ENCODE measurements around the gene TTLL11. TPM values are rescaled to one million over a fixed set of nuclear protein-coding genes. Genes with fewer than 3 reads are reported as not detected.

The TTLL11 gene
- total and polyA plus RNA-seq, 2 of the 8 experiments (the other 6 are each of a cell fraction or from before 2014, with no cell fraction given): 0.56 to 0.80 TPM

DNA sequence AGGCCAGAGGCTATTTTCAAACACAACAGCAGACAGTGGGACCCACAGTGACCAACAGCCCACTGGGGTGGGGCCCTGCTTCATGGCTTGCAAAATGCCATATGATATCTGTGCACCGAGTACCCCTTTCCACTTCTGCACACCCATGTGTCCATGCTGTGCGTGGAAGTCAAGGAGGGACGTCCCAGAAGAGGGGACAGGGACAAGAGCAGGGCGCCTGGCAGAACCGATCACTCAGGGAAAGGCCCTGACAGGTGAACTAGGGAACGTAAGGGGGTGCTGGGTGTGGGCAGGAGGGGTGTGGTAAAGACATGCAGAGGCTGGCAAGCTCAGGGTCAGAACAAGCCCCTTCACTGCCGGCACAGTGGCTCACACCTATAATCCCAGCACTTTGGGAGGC, 7.6 kb upstream of the TTLL11 start:
- CTCF ChIA-PET (ENCODE audit: partially characterized antibody): interaction anchor here (0.5 to 4.3 kb wide), 9 partner anchors 10 to 278 kb away, joined by 3 to 126 read pairs (median 4); no protein-coding TSS in a partner anchor
- POLR2A ChIA-PET (ENCODE audit: partially characterized antibody): no interaction called here
- H3K4me3 ChIP-seq (ENCODE audit: extremely low read depth in 1 of 4, insufficient read depth in 2 of 4, low read depth in 3 of 4, low read length in 4 of 4): no peak overlapping the region

More for the DNA sequence above, 7.6 kb upstream of the TTLL11 start:
- Histone ChIP-seq H4K20me1 (replicated peaks in 1 of 2; ENCODE audit: control insufficient read depth in 1 of 2, insufficient read depth in 2 of 2, low read length in 2 of 2) (no peaks in the 10 kb centered on the region), H3K27ac (ENCODE audit: low read depth, low read length) (no peak overlapping the region), H3K9me3 (ENCODE audit: insufficient read depth in 2 of 2, low read depth in 1 of 2, low read length in 1 of 2) (no peaks in the 10 kb centered on the region), H3K79me2 (ENCODE audit: control insufficient read depth in 1 of 2, insufficient read depth in 2 of 2, low read length in 2 of 2) (no peaks in the 10 kb centered on the region), H3K36me3 (ENCODE audit: control insufficient read depth in 2 of 4, insufficient read depth in 4 of 4, low read length in 3 of 4) (no peaks in the 10 kb centered on the region), H2BK12ac (ENCODE audit: low read depth, low read length) (no peak overlapping the region), H2AK5ac (ENCODE audit: low read depth, low read length) (no peak overlapping the region), H2BK20ac (ENCODE audit: low read length) (no peak overlapping the region), H4K91ac (replicated peaks; ENCODE audit: insufficient read length, low read length) (no peak overlapping the region), H3K27me3 (replicated peaks in 1 of 4; ENCODE audit: control insufficient read depth in 3 of 4, extremely low read depth in 1 of 4, insufficient read depth in 3 of 4, low read length in 3 of 4) (peaks cover 0 to 2% (median under 1%) of the 10 kb centered on the region in 4 experiments; a peak in 3 of 7 replicates), H3K9ac (replicated peaks in 1 of 4; ENCODE audit: extremely low read depth in 1 of 4, low read depth in 3 of 4, low read length in 3 of 4) (no peak overlapping the region), H2BK15ac (ENCODE audit: low read length) (no peak overlapping the region), H3K4ac (replicated peaks; ENCODE audit: insufficient read length, low read depth, low read length) (no peak overlapping the region), H2BK5ac (ENCODE audit: low read depth, low read length) (no peak overlapping the region), H2BK120ac (replicated peaks; ENCODE audit: low read depth, low read length) (no peak overlapping the region), H3K56ac (replicated peaks; ENCODE audit: insufficient read length, low read depth, low read length) (no peak overlapping the region), H4K8ac (ENCODE audit: extremely low read depth, insufficient read depth, low read length) (no peak overlapping the region), H3K4me2 (ENCODE audit: insufficient read depth in 1 of 2, low read depth in 2 of 2, low read length in 2 of 2) (no peak overlapping the region), H3K4me1 (replicated peaks in 1 of 4; ENCODE audit: control insufficient read depth in 3 of 4, insufficient read depth in 4 of 4, low read length in 3 of 4) (no peaks in the 10 kb centered on the region), H3K23ac (ENCODE audit: insufficient read length) (no peak overlapping the region), H2AFZ (ENCODE audit: low read length) (no peak overlapping the region), H3K23me2 (ENCODE audit: low read depth, low read length) (no peaks in the 10 kb centered on the region; the same call in 1 of the 2 replicates), H3K79me1 (ENCODE audit: low read depth, low read length) (no peaks in the 10 kb centered on the region), H3K14ac (ENCODE audit: insufficient read length) (no peak overlapping the region), H3K18ac (ENCODE audit: extremely low read depth, low read length) (no peak overlapping the region), H4K5ac (ENCODE audit: insufficient read length, low read depth, low read length) (no peak overlapping the region)
- WGBS, 2 experiments (ENCODE audit: extremely low coverage in 1 of 2, insufficient coverage in 1 of 2, insufficient read length in 1 of 2, insufficient replicate concordance in 2 of 2, low coverage in 1 of 2, low lambda C conversion rate in 2 of 2, missing lambda C conversion rate in 1 of 2): 81% methylated on average over 7 of the region's 7 CpGs; no CpG with 5 or more reads in 1 of the 2 experiments
- DNase-seq (ENCODE audit: low read depth in 1 of 2, low spot score in 2 of 2): no peak
- FAIRE-seq: no peak
- TF ChIP-seq ZNF274 (IDR thresholded peaks at IDR 0.05; ENCODE audit: borderline replicate concordance, extremely low read depth, low read length) (no peak), BRCA1 (IDR thresholded peaks at IDR 0.05; ENCODE audit: low read depth, low read length) (no peak), KDM1A (IDR thresholded peaks at IDR 0.05; ENCODE audit: borderline replicate concordance, low read length) (no peak), TAF1 (IDR thresholded peaks at IDR 0.05; ENCODE audit: low read depth, low read length) (no peak), POU5F1 (IDR thresholded peaks at IDR 0.05; ENCODE audit: low read depth, low read length) (no peak)
- TF ChIP-seq, protein P1, sequence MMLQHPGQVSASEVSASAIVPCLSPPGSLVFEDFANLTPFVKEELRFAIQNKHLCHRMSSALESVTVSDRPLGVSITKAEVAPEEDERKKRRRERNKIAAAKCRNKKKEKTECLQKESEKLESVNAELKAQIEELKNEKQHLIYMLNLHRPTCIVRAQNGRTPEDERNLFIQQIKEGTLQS (IDR thresholded peaks at IDR 0.05; ENCODE audit: insufficient read depth, low read depth, low read length): no peak

Data from H1 (cell line).